ENCODE measurements around the gene JPH4. TPM values are rescaled to one million over a fixed set of nuclear protein-coding genes. Genes with fewer than 3 reads are reported as not detected.

The JPH4 gene
- total RNA-seq, 1 experiment from 2014 or later = 0.15 TPM

- intact Hi-C loops (cut with micrococcal nuclease) = no loop called here
- no peak overlapping the region for H3K9ac ChIP-seq (ENCODE audit: low read length)
- no peaks in the 10 kb centered on the region for H3K4me1 ChIP-seq (ENCODE audit: control insufficient read depth in 1 of 2, insufficient read depth in 2 of 2, low read length in 2 of 2)
- no peaks in the 10 kb centered on the region for H3K9me3 ChIP-seq (ENCODE audit: control insufficient read depth in 1 of 2, insufficient read depth in 1 of 2, low read depth in 1 of 2, low read length in 2 of 2)
- no peaks in the 10 kb centered on the region for H3K79me2 ChIP-seq (ENCODE audit: insufficient read depth, low read length)
- TF ChIP-seq REST (IDR thresholded peaks at IDR 0.05; ENCODE audit: low read depth) = no peak
- TF ChIP-seq ZNF274 (IDR thresholded peaks at IDR 0.05; ENCODE audit: low read depth, low read length) = no peak
- no peak for TF ChIP-seq CEBPB (IDR thresholded peaks at IDR 0.05; ENCODE audit: low read depth)
- no peak for TF ChIP-seq ATF3 (IDR thresholded peaks at IDR 0.05)
- no peaks in the 10 kb centered on the region for H3K9me2 ChIP-seq (ENCODE audit: insufficient read depth)
- POLR2A ChIA-PET = no interaction called here
- no peak for ATAC-seq
- H3K4me2 ChIP-seq (ENCODE audit: low read length) = no peak overlapping the region
- H3K4me3 ChIP-seq (replicated peaks in 1 of 2; ENCODE audit: low read depth in 1 of 2, low read length in 2 of 2) = no peak overlapping the region
- H3K27ac ChIP-seq (ENCODE audit: low read depth, low read length) = no peak overlapping the region
- no peaks in the 10 kb centered on the region for H3K27me3 ChIP-seq (ENCODE audit: insufficient read depth, low read length)
- no TSS peak for BruUV-seq (replicated peaks)
- no peaks in the 10 kb centered on the region for H4K20me1 ChIP-seq (ENCODE audit: insufficient read depth)
- CTCF ChIA-PET = interaction anchor here (1.2 to 2.0 kb wide), 3 partner anchors 19 to 53 kb away, joined by 3 to 9 read pairs (median 4); no protein-coding TSS in a partner anchor
- RAD21 ChIA-PET (ENCODE audit: low non-redundant PET in 1 of 2, low total read pairs in 2 of 2, uncharacterized antibody in 2 of 2, unreplicated experiment in 2 of 2) = no interaction called here
- no peak for DNase-seq (ENCODE audit: low read depth, low spot score)
- H3K36me3 ChIP-seq (ENCODE audit: control insufficient read depth in 1 of 2, insufficient read depth in 2 of 2, low read length in 2 of 2) = no peaks in the 10 kb centered on the region
- H2AFZ ChIP-seq (ENCODE audit: low read depth, low read length, poor library complexity, severe bottlenecking) = no peak overlapping the region
Measured at GRCh38 chr14:23612802-23613201, 34.2 kb upstream of the JPH4 start.

- ATAC-seq (no peak), DNase-seq (ENCODE audit: low read depth, low spot score) (no peak)
- Histone ChIP-seq H3K4me1 (ENCODE audit: control insufficient read depth in 1 of 2, insufficient read depth in 2 of 2, low read length in 2 of 2) (no peaks in the 10 kb centered on the region), H4K20me1 (ENCODE audit: insufficient read depth) (no peaks in the 10 kb centered on the region), H3K9me2 (ENCODE audit: insufficient read depth) (no peaks in the 10 kb centered on the region), H3K9ac (ENCODE audit: low read length) (no peak overlapping the region), H3K27ac (ENCODE audit: low read depth, low read length) (no peak overlapping the region), H3K27me3 (ENCODE audit: insufficient read depth, low read length) (no peaks in the 10 kb centered on the region), H3K79me2 (ENCODE audit: insufficient read depth, low read length) (no peaks in the 10 kb centered on the region), H3K36me3 (ENCODE audit: control insufficient read depth in 1 of 2, insufficient read depth in 2 of 2, low read length in 2 of 2) (no peaks in the 10 kb centered on the region), H3K4me2 (ENCODE audit: low read length) (no peak overlapping the region), H3K4me3 (replicated peaks in 1 of 2; ENCODE audit: low read depth in 1 of 2, low read length in 2 of 2) (no peak overlapping the region), H3K9me3 (ENCODE audit: control insufficient read depth in 1 of 2, insufficient read depth in 1 of 2, low read depth in 1 of 2, low read length in 2 of 2) (no peaks in the 10 kb centered on the region), H2AFZ (ENCODE audit: low read depth, low read length, poor library complexity, severe bottlenecking) (no peak overlapping the region)
- intact Hi-C loops (cut with micrococcal nuclease) = no loop called here
- no TSS peak for BruUV-seq (replicated peaks)
- RAD21 ChIA-PET (ENCODE audit: low non-redundant PET in 1 of 2, low total read pairs in 2 of 2, uncharacterized antibody in 2 of 2, unreplicated experiment in 2 of 2) = no interaction called here
- POLR2A ChIA-PET = no interaction called here
- CTCF ChIA-PET = interaction anchor here (1.2 kb wide), 1 partner anchor 23 kb away, joined by 4 read pairs; no protein-coding TSS in a partner anchor
- TF ChIP-seq JUND (IDR thresholded peaks at IDR 0.05) (no peak), REST (IDR thresholded peaks at IDR 0.05; ENCODE audit: low read depth) (no peak), EZH2 (IDR thresholded peaks at IDR 0.05) (no peak), ZNF274 (IDR thresholded peaks at IDR 0.05; ENCODE audit: low read depth, low read length) (no peak), SP1 (IDR thresholded peaks at IDR 0.05; ENCODE audit: low read depth) (no peak), ATF3 (IDR thresholded peaks at IDR 0.05) (no peak), RAD21 (IDR thresholded peaks at IDR 0.05; ENCODE audit: low read depth) (no peak), TCF7L2 (IDR thresholded peaks at IDR 0.05; ENCODE audit: borderline replicate concordance, extremely low read depth, insufficient read depth, insufficient read length) (no peak), FOSL1 (IDR thresholded peaks at IDR 0.05; ENCODE audit: low read depth) (no peak), POLR2AphosphoS5 (IDR thresholded peaks at IDR 0.05; ENCODE audit: low read depth, low read length) (no peak)
Measured at GRCh38 chr14:23612354-23612732, 33.8 kb upstream of the JPH4 start.
